ENCODE data around the gene USP6NL.

USP6NL gene

GRCh38 chr10:11548065-11548767 lies 63.2 kb downstream of the USP6NL start:
- DNase-seq, result no peak

DNA sequence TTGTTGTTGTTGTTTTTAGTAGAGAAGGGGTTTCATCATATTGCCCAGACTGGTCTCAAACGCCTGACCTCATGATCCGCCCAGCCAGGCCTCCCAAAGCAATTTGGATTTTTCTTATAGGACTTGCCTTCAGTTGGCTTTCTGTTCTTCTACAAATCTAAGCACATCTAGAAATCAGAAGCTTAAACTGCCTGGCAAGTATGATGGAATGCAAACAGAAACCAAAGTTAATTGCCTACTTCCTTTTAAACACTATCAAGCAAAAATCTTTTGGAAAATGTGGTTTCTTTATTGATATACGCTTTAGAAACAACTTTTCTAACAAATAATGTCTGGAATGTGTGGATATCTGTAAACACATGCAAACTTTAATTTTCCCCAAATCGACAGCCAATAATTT lies 64.9 kb downstream of the USP6NL start:
- no peak for DNase-seq

- peak; percentile 1 for DNase-seq
Measured at GRCh38 chr10:11541296-11541695, 70.2 kb downstream of the USP6NL start.

DNA sequence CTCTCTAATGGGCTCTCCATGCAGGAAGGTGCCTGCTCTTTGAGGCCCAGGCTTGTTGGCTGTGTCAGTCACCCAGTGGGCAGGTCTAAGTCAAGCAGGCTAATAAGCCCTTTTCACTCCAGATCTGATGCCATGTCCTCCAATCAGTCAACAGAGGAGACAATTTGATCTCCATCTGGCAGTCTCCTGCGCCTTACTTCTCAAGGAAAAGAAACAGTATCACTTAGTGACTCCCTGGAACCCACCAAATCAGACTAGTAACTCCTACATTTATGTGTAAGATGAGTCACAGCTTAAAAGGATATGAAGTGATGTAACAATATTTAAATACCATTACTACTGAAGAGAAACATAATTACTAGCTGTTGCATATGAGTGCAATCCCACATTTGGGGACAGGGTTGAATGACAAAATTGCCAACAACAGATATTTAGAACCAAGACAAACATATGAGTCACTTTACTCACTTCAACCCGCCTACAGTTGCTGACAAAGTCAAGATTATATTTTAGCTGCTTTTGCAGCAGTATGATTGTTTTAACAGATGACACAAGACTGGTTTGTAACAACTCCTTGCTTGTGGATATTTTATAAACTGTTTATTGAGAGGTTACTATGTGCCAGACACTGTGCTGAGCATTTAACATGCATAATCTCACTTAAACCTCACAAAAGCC lies 72.1 kb downstream of the USP6NL start:
- peak; percentile 76 for DNase-seq

DNA sequence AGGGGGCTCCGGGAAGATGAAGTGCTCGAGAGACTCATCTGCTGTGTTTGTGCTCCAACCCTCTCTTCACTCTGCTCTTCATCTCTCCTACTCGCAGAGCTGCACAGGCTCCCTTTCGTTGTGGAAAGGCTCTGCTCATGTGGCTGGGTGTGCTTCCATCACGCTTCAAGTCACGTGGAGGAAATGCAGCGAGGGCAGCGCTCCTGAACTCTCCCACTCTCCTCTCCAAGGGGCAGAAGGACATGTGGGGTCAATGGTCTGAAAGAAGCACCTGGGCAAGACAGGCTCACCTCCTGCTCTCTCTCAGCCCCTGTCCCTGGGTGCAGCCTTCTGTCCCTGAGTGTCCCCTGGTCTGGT lies 72.6 kb downstream of the USP6NL start:
- DNase-seq, result peak; percentile 46

DNA sequence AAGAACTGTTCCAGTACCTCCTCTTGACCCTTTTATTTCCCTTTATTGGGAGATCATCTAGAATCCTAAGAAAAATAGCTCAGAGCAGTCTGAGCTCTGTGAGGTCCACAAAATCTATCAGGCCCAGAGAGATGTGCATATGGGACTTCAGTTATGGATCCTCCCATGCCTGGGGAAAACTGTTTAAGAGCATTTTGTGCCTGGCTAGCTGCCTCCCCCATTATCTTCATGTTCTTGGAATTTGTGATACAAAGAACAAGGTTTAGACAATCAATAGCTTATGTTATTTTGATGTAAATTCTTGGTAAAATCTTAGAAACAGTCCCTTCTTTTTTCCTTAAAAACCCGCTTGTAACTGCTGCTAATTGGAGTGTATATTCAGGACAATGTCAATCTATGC lies 75.2 kb downstream of the USP6NL start:
- no peak for DNase-seq

- no peak for DNase-seq
Measured at GRCh38 chr10:11535346-11535959, 76.0 kb downstream of the USP6NL start.

GRCh38 chr10:11533328-11533781 lies 78.1 kb downstream of the USP6NL start:
- no peak for DNase-seq

DNA sequence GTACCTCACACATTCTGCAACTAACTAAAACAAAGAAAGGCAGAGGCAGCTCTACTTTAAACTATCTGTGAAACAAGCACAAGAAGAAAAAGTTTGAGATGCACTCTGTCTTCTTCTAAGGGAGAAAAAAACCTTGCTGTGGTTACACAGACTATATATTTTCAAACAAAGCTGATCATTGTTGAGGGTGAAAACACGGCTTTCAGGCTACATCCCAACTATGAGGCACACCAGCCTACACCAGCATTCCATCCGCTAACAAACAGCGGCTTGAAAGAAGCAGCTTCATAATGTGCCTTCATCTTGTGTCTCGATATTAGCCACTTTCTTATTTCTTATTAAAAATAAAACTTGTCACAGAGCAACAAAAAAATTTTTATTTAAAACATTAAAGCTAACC lies 79.1 kb downstream of the USP6NL start:
- DNase-seq, result no peak

GRCh38 chr10:11530806-11531205 lies 80.6 kb downstream of the USP6NL start:
- DNase-seq, result no peak

- no peak for DNase-seq
Measured at GRCh38 chr10:11529276-11529903, 82.1 kb downstream of the USP6NL start.

DNA sequence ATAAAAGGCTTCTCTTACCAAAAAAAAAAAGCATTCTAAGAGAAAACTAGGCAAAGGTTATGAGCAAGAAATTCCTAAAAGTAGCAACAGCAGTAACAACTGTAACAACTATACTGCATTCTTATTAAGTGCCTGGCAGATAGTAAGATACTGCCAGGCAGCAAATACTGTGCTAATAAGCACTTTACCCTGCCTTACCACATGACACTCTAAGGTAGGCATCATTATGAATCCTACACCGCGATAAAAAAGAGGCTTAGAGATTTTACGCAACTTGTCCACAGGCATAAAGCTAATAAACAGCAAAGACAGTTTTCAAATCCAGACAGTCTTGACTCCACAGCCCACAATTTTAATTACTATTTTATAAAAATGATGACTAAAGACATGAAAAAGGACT lies 83.2 kb downstream of the USP6NL start:
- DNase-seq, result no peak

- no peak for DNase-seq
Measured at GRCh38 chr10:11527691-11528255, 83.7 kb downstream of the USP6NL start.

DNA sequence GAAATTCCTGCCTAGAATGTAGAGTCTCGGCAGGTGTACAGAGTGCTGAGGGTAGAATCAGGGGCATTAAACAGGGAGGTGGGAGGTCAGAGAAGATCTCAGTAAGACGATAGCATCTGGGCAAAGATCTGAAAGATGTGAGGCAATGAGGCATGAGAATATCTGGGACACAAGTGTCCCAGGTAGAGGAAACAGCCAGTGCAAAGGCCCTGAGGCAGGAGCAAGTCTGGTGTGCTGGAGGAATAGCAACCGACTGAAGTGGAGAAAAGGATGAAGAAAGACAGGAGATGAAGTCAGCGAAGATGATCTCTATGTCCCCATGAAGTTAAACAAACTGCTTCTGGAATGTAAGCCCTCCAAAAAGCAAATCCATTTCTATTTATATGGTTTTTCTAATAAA lies 84.4 kb downstream of the USP6NL start:
- no peak for DNase-seq

DNA sequence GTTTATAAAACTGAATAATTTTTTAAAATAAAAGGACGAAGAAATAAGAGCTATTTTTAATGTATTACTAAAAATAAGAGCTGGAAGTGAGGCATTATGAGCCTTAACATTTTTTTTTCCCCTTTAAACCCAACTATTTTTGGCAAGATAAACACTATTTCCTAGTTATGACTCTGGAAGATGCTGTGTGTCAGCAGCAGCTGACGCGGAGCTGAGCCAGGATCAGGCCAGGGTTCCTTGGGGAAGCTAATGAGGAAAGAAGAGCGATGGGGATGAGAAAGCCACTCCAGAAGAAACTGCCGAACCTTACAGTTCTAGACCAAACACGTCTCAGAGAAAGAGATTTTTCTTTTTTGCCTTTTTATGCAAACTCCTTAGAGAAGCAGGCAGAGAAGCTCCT lies 85.9 kb downstream of the USP6NL start:
- no peak for DNase-seq

- DNase-seq, result peak; percentile 8
Measured at GRCh38 chr10:11522821-11523245, 88.6 kb downstream of the USP6NL start.

DNA sequence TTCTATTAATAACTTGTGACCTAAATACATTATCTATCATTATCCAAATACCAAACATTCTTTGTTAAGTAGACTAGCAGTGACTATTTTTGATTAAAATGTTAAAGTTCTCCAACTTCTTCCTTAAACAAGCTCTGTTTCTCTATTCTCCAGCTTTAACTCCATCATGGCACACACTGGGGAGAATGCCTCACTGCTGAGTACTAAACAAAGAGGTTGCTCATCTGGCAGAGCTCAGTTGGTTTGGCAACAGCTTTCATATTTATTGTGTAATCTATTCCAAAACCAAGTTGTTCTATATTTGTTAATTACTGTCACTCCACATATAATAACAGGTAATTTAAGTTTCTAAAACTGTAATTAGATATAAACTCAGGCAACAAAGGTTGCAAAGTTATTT lies 89.6 kb downstream of the USP6NL start:
- DNase-seq, result peak; percentile 7

DNA sequence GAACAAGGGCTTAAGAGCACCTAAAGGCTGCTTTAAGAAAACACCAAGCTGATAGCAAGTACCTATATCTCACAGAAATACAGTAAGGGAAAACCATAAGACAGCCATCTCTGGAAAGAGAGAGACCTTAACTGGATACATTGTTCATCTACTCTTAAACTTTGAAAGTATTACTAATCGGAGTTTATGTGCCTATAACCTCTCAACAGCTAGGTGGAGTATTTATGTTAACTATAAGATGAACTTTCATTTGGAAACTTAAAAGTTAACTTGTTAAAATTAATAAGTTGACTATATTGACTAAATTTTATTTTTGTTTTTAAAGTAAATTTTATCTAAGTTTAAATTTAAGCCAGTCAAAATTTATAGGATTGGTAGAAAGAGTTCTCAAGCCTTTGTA lies 90.6 kb downstream of the USP6NL start:
- DNase-seq, result no peak

DNA sequence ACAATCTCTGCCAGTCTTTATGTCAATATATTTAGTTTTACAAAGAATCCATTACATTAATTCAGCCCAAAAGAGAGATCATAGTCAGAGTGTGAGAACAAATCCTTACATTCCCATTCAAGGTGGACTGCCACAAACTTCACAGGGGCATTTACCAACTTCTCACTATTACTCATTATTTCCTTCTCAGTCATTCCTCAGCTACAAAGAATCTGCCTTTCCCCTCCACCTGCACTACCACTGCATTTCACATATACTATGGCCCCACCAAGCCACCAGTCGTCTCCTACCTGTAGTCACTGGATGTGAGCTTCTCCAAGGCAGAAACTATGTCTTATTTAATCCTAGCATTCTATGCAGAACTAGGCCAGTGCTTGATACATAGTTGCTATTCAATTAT lies 94.3 kb downstream of the USP6NL start:
- no peak for DNase-seq

DNA sequence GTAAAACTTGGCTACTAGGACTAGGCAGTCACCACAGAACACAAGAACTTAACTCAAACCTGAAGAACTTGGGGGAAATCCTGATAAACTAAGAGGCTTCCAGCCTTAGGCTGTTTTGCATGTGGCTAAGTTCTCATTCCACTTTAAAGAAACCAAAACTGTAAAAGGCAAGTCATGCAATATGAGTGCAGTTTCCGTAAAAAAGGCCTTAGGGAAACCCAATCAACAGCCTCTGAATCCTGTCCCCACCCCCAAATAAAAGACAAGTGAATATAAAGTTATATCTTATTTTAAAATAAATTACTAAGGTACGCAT lies 95.1 kb downstream of the USP6NL start:
- DNase-seq, result no peak

DNA sequence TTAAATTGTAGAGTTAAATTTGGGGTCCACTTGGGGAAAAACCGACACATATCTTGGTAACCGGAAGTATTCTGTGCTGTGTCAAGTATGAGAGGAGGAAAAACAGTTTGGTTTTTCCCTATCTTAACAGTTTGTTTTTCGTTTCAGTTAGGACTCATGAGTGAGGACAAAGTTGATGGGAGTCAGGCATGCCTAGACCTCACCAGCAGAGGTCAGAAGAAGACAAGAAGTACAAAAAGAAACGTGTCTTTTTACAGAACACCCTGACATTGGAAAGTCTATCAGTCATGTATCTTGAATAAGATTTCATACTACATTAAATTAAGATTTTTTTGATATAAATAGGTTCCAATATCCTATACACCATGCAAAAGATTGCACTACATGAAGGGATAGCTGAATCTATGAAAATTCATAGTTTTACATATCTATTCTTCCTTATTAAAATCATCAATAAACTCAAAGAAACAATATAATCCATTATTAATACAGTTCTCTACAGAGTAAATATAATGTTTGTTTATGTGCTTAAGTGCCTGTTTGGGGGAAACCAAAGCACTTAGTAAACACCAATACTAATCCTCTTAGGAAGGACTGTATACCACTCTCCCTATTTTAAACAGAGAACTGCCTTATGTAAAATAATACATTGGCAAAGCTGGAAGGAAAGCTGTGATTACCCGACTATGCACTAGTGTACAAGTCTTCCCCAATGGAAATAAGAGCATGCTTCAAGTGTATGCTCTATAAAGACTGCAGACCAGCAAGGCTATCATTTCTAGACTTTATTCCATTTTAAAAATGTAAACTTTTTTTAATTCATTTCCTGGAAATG lies 95.6 kb downstream of the USP6NL start:
- DNase-seq, result peak; percentile 54

DNA sequence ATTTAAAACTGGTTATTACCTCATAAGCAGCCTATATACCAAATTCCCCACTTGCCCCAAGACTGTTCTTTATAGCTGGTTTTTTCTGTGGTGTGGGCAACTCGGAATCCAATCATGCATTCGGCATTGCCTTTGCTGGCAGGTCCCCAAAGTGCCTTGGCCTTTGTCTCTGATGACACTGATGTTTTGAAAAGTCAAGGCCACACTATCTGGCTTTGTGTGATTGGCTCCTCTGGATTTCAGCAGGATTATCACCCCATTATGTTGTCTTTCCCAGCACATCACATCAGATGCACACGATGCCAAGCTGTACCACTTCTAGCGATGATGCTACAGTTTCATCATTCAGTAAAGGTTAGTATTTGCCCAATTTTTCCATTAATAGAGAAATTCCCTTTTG lies 97.7 kb downstream of the USP6NL start:
- no peak for DNase-seq

- DNase-seq, result no peak
Measured at GRCh38 chr10:11512596-11512995, 98.9 kb downstream of the USP6NL start.
